CD4-positive, alpha-beta T cell (primary cell): ENCODE measurements around the gene SSB. TPM values are rescaled to one million over a fixed set of nuclear protein-coding genes. Genes with fewer than 3 reads are reported as not detected.
"Not testable (repeated sequence)": the region's sequence is repeated elsewhere in the genome, so short reads cannot be mapped to it uniquely, and the experiment has no call there.

Source experiments
- ATAC-seq: fragments of 200-7000 bp; cut with Tn5 transposase; one replicate; pipeline ENCODE4 v1.10.0; 2022; ENCODE audit warnings: mild to moderate bottlenecking; ENCODE audit not compliant: poor library complexity
- CTCF ChIA-PET: fragments of 350-600 bp; sonication (Branson Sonifier 250); formaldehyde crosslinking; loops from one replicate; lab custom pipeline; 2021; ENCODE audit warnings: antibody characterized with exemption, inconsistent platforms; lab: Charles Lee
- POLR2A ChIA-PET: fragments of 350-600 bp; sonication (Branson Sonifier 250); formaldehyde crosslinking; loops from one replicate; lab custom pipeline; 2021; ENCODE audit warnings: antibody characterized with exemption, inconsistent platforms; lab: Charles Lee
- DNase-seq, 14 experiments: peaks; one replicate each; pipeline ENCODE4 v3.0.0-alpha.2; 2013 to 2020; ENCODE audit warnings: mixed read lengths in 2 of 14
- H3K27ac ChIP-seq, 2 donors: one replicate each; pipeline versions ENCODE4 v1.5.1 to v1.7.0; 2013; ENCODE audit warnings: low read length in 2 of 2, low read depth in 1 of 2, mild to moderate bottlenecking in 1 of 2
- H3K27me3 ChIP-seq, 2 experiments: 1 replicate in 1 of 2; 2 replicates in 1 of 2; pipeline versions ENCODE4 v1.6.1 to v1.7.0; 2013; ENCODE audit warnings: low read length in 2 of 2, control low read depth in 1 of 2, mild to moderate bottlenecking in 1 of 2, moderate library complexity in 1 of 2; ENCODE audit not compliant: insufficient read depth in 2 of 2, control insufficient read depth in 1 of 2
- H3K36me3 ChIP-seq: one replicate; pipeline ENCODE4 v1.6.1; 2013; ENCODE audit warnings: low read length, control low read depth; ENCODE audit not compliant: insufficient read depth
- H3K4me1 ChIP-seq: one replicate; pipeline ENCODE4 v1.6.1; 2013; ENCODE audit warnings: low read length, control low read depth; ENCODE audit not compliant: insufficient read depth
- H3K4me3 ChIP-seq: one replicate; pipeline ENCODE4 v1.5.1; 2013; ENCODE audit warnings: mild to moderate bottlenecking, low read length, moderate library complexity
- H3K9me3 ChIP-seq, 2 experiments: 1 replicate in 1 of 2; 2 replicates in 1 of 2; pipeline versions ENCODE4 v1.6.1 to v1.7.0; 2013; ENCODE audit warnings: low read length in 2 of 2, mild to moderate bottlenecking in 2 of 2, control low read depth in 1 of 2, moderate library complexity in 1 of 2; ENCODE audit not compliant: control insufficient read depth in 1 of 2, insufficient read depth in 1 of 2
- H3K27ac Mint-ChIP-seq: one replicate; pipeline ENCODE4 v1.8.0; 2020; ENCODE audit warnings: mixed read lengths
- H3K27me3 Mint-ChIP-seq: one replicate; pipeline ENCODE4 v1.8.0; 2021; ENCODE audit warnings: mixed read lengths
- H3K36me3 Mint-ChIP-seq: one replicate; pipeline ENCODE4 v1.8.0; 2021; ENCODE audit warnings: low read depth, mixed read lengths
- H3K4me1 Mint-ChIP-seq: one replicate; pipeline ENCODE4 v1.8.0; 2021; ENCODE audit warnings: low read depth, mixed read lengths
- H3K4me3 Mint-ChIP-seq: one replicate; pipeline ENCODE4 v1.8.0; 2020; ENCODE audit warnings: mild to moderate bottlenecking, mixed read lengths
- H3K9me3 Mint-ChIP-seq: one replicate; pipeline ENCODE4 v1.8.0; 2020; ENCODE audit warnings: mixed read lengths
- CTCF ChIP-seq: fragments of 200-600 bp; IDR thresholded peaks from one replicate; pipeline ENCODE4 v1.8.0; 2022; ENCODE audit warnings: antibody characterized with exemption, mild to moderate bottlenecking
- intact Hi-C, 2 experiments: fragments of 100-400 bp; cut with DNase I in 1 of 2; cut with micrococcal nuclease in 1 of 2; formaldehyde crosslinking; loops; one replicate each; pipeline versions ENCODE4 v1.15.1 to v1.9.0; 2023 to 2025; cut with DNase I, micrococcal nuclease
- total RNA-seq, 174 experiments: library from RNA in 2 of 174; stranded (reverse) in 2 of 174; gene quantifications; one replicate each; pipeline ENCODE4 v1.2.3 and lab custom pipeline; 2021 to 2026

The SSB gene
- total RNA-seq, 2 experiments from 2014 or later: 174 to 181 TPM

- Histone ChIP-seq H3K4me3 (no peak overlapping the region), H3K27me3 (no peaks in the 10 kb centered on the region), H3K27ac (no peak overlapping the region), H3K4me1 (peaks cover 12% of the 10 kb centered on the region), H3K36me3 (peaks cover 2% of the 10 kb centered on the region), H3K9me3 (no peaks in the 10 kb centered on the region)
- ATAC-seq (no peak), DNase-seq (no peak)
- no peak for TF ChIP-seq CTCF
- peaks cover 66% of the 10 kb centered on the region for H3K4me1 Mint-ChIP-seq
- peaks cover 25% of the 10 kb centered on the region for H3K36me3 Mint-ChIP-seq
- H3K27ac Mint-ChIP-seq: no peak overlapping the region
- no peaks in the 10 kb centered on the region for H3K9me3 Mint-ChIP-seq
- no peaks in the 10 kb centered on the region for H3K27me3 Mint-ChIP-seq
- H3K4me3 Mint-ChIP-seq: no peak overlapping the region
- intact Hi-C loops: no loop called here
- ChIA-PET POLR2A (no interaction called here), CTCF (interaction anchor here (2.4 kb wide), 1 partner anchor 16 kb away, joined by 6 read pairs; the partner anchor contains the start of gene METTL5)
Observed at GRCh38 chr2:169839954-169840746, 41.5 kb downstream of the SSB start.

- Histone ChIP-seq H3K36me3 (peaks cover 2% of the 10 kb centered on the region), H3K27me3 (no peaks in the 10 kb centered on the region), H3K4me3 (no peak overlapping the region), H3K4me1 (peaks cover 12% of the 10 kb centered on the region), H3K27ac (no peak overlapping the region), H3K9me3 (no peaks in the 10 kb centered on the region)
- no peak overlapping the region for H3K27ac Mint-ChIP-seq
- no peaks in the 10 kb centered on the region for H3K27me3 Mint-ChIP-seq
- H3K36me3 Mint-ChIP-seq: peaks cover 26% of the 10 kb centered on the region
- intact Hi-C loops: no loop called here
- H3K4me3 Mint-ChIP-seq: no peak overlapping the region
- TF ChIP-seq CTCF: no peak
- ATAC-seq (no peak), DNase-seq (no peak)
- CTCF ChIA-PET: interaction anchor here (2.4 kb wide), 1 partner anchor 16 kb away, joined by 6 read pairs; the partner anchor contains the start of gene METTL5
- POLR2A ChIA-PET: no interaction called here
- H3K4me1 Mint-ChIP-seq: peaks cover 62% of the 10 kb centered on the region
- H3K9me3 Mint-ChIP-seq: no peaks in the 10 kb centered on the region
Observed at GRCh38 chr2:169840747-169841142, 42.1 kb downstream of the SSB start.

GRCh38 chr2:169841625-169842024 lies 43.0 kb downstream of the SSB start:
- peaks cover 12% of the 10 kb centered on the region for H3K4me1 ChIP-seq
- peaks cover 31% of the 10 kb centered on the region for H3K36me3 Mint-ChIP-seq
- H3K36me3 ChIP-seq, POLR2A ChIA-PET, H3K4me3 ChIP-seq, H3K9me3 ChIP-seq, DNase-seq, H3K27ac Mint-ChIP-seq, H3K27me3 ChIP-seq, intact Hi-C loops, H3K4me3 Mint-ChIP-seq, H3K27ac ChIP-seq, H3K27me3 Mint-ChIP-seq, H3K9me3 Mint-ChIP-seq, ATAC-seq, CTCF ChIA-PET: not testable (repeated sequence)
- peaks cover 62% of the 10 kb centered on the region for H3K4me1 Mint-ChIP-seq
